ENCODE data around the gene ODAD2. TPM values are rescaled to one million over a fixed set of nuclear protein-coding genes. Genes with fewer than 3 reads are reported as not detected.
A peak's percentile ranks its signal among the peaks of the same experiment; 100 is the strongest.
"Not testable (repeated sequence)": the region's sequence is repeated elsewhere in the genome, so short reads cannot be mapped to it uniquely, and the experiment has no call there.

ODAD2 gene
- total and polyA plus RNA-seq, 2 of the 8 experiments (the other 6 are each of a cell fraction or from before 2014, with no cell fraction given), result 0.95 to 4.3 TPM

- H3K4me3 ChIP-seq (ENCODE audit: extremely low read depth in 1 of 4, insufficient read depth in 2 of 4, low read depth in 3 of 4, low read length in 4 of 4); H3K9me3 ChIP-seq (ENCODE audit: insufficient read depth in 2 of 2, low read depth in 1 of 2, low read length in 1 of 2); H4K8ac ChIP-seq (ENCODE audit: extremely low read depth, insufficient read depth, low read length); H3K4me1 ChIP-seq (replicated peaks in 1 of 4; ENCODE audit: control insufficient read depth in 3 of 4, insufficient read depth in 4 of 4, low read length in 3 of 4); POLR2A ChIA-PET (ENCODE audit: partially characterized antibody); H2AK5ac ChIP-seq (ENCODE audit: low read depth, low read length); H3K18ac ChIP-seq (ENCODE audit: extremely low read depth, low read length); H4K5ac ChIP-seq (ENCODE audit: insufficient read length, low read depth, low read length); H2BK120ac ChIP-seq (replicated peaks; ENCODE audit: low read depth, low read length); H3K4me2 ChIP-seq (ENCODE audit: insufficient read depth in 1 of 2, low read depth in 2 of 2, low read length in 2 of 2); H4K20me1 ChIP-seq (replicated peaks in 1 of 2; ENCODE audit: control insufficient read depth in 1 of 2, insufficient read depth in 2 of 2, low read length in 2 of 2); H3K4ac ChIP-seq (replicated peaks; ENCODE audit: insufficient read length, low read depth, low read length); DNase-seq (ENCODE audit: low read depth in 1 of 2, low spot score in 2 of 2); H3K23me2 ChIP-seq (ENCODE audit: low read depth, low read length); H2BK12ac ChIP-seq (ENCODE audit: low read depth, low read length); H3K27ac ChIP-seq (ENCODE audit: low read depth, low read length); H3K9ac ChIP-seq (replicated peaks in 1 of 4; ENCODE audit: extremely low read depth in 1 of 4, low read depth in 3 of 4, low read length in 3 of 4); H3K36me3 ChIP-seq (ENCODE audit: control insufficient read depth in 2 of 4, insufficient read depth in 4 of 4, low read length in 3 of 4); H3K27me3 ChIP-seq (replicated peaks in 1 of 4; ENCODE audit: control insufficient read depth in 3 of 4, extremely low read depth in 1 of 4, insufficient read depth in 3 of 4, low read length in 3 of 4); H4K91ac ChIP-seq (replicated peaks; ENCODE audit: insufficient read length, low read length); H2BK20ac ChIP-seq (ENCODE audit: low read length); H3K79me2 ChIP-seq (ENCODE audit: control insufficient read depth in 1 of 2, insufficient read depth in 2 of 2, low read length in 2 of 2); H3K14ac ChIP-seq (ENCODE audit: insufficient read length); H3K79me1 ChIP-seq (ENCODE audit: low read depth, low read length); H3K23ac ChIP-seq (ENCODE audit: insufficient read length); H3K56ac ChIP-seq (replicated peaks; ENCODE audit: insufficient read length, low read depth, low read length); H2AFZ ChIP-seq (ENCODE audit: low read length); H2BK5ac ChIP-seq (ENCODE audit: low read depth, low read length); H2BK15ac ChIP-seq (ENCODE audit: low read length): not testable (repeated sequence)
- CTCF ChIA-PET (ENCODE audit: partially characterized antibody), result interaction anchor here (0.7 kb wide), 1 partner anchor 253 kb away, joined by 4 read pairs; no protein-coding TSS in a partner anchor
- FAIRE-seq, result peak; percentile 68
- 91% methylated on average over 2 of the region's 2 CpGs; no CpG with 5 or more reads in 1 of the 2 experiments for WGBS, 2 experiments (ENCODE audit: extremely low coverage in 1 of 2, insufficient coverage in 1 of 2, insufficient read length in 1 of 2, insufficient replicate concordance in 2 of 2, low coverage in 1 of 2, low lambda C conversion rate in 2 of 2, missing lambda C conversion rate in 1 of 2)
Measured at GRCh38 chr10:27989357-27989756, 9.5 kb downstream of the ODAD2 start.

Measured in H1 (cell line).